Retina (tissue), 1 donor: ENCODE results near the gene SSTR4.
A peak's percentile ranks its signal among the peaks of the same experiment; 100 is the strongest.

ENCODE experiments used
- DNase-seq: peaks from one replicate; pipeline ENCODE4 v3.0.0-alpha.2; 2016

Gene SSTR4

GRCh38 chr20:23046431-23046830, 11.3 kb downstream of the SSTR4 start:
- no peak for DNase-seq

- DNase-seq: no peak
These were observed 12.1 kb downstream of the SSTR4 start for GRCh38 chr20:23047001-23047737.

- DNase-seq: peak; percentile 49
These were observed 12.7 kb downstream of the SSTR4 start for GRCh38 chr20:23047738-23048214.

GRCh38 chr20:23048283-23049200, 13.4 kb downstream of the SSTR4 start:
- peak; percentile 84 for DNase-seq

- DNase-seq: peak; percentile 88
These were observed 14.3 kb downstream of the SSTR4 start, which contains the start of gene THBD for GRCh38 chr20:23049201-23050075. Gene THBD (minus strand): TSS chr20:23049672. CDS start chr20:23049504, 168 bp downstream.

- DNase-seq: peak; percentile 73
These were observed 15.1 kb downstream of the SSTR4 start for GRCh38 chr20:23050076-23050838.

GRCh38 chr20:23050847-23051627, 15.9 kb downstream of the SSTR4 start:
- peak; percentile 81 for DNase-seq

- DNase-seq: no peak
These were observed 17.8 kb downstream of the SSTR4 start for GRCh38 chr20:23052904-23053303.

- DNase-seq: no peak
These were observed 23.1 kb downstream of the SSTR4 start for GRCh38 chr20:23058240-23058639.

- DNase-seq: no peak
These were observed 23.9 kb downstream of the SSTR4 start for GRCh38 chr20:23059001-23059400.

GRCh38 chr20:23059846-23060245, 24.7 kb downstream of the SSTR4 start:
- no peak for DNase-seq

- no peak for DNase-seq
These were observed 25.5 kb downstream of the SSTR4 start for GRCh38 chr20:23060629-23061028.

GRCh38 chr20:23061262-23061661, 26.1 kb downstream of the SSTR4 start:
- DNase-seq: no peak

GRCh38 chr20:23061734-23062561, 26.8 kb downstream of the SSTR4 start:
- DNase-seq: no peak

- no peak for DNase-seq
These were observed 27.5 kb downstream of the SSTR4 start for GRCh38 chr20:23062632-23063031.

- no peak for DNase-seq
These were observed 28.1 kb downstream of the SSTR4 start for GRCh38 chr20:23063168-23063567.

GRCh38 chr20:23063581-23063980, 28.5 kb downstream of the SSTR4 start:
- no peak for DNase-seq

GRCh38 chr20:23065266-23066201, 30.4 kb downstream of the SSTR4 start:
- DNase-seq: peak; percentile 60

- no peak for DNase-seq
These were observed 31.7 kb downstream of the SSTR4 start for GRCh38 chr20:23066772-23067171.
